Parathyroid adenoma (tissue), 2 donors: Measurements from ENCODE around the gene PKP4.

Experiments
- H2AFZ ChIP-seq: fragments of 300-600 bp; sonication (generic); one replicate; pipeline ENCODE4 v1.7.0; 2017; ENCODE audit warnings: antibody characterized with exemption, mild to moderate bottlenecking
- H3K27ac ChIP-seq: fragments of 300-600 bp; sonication (generic); one replicate; pipeline ENCODE4 v1.7.0; 2017
- H3K27me3 ChIP-seq: fragments of 300-600 bp; sonication (generic); one replicate; pipeline ENCODE4 v1.7.0; 2017; ENCODE audit warnings: low read length; ENCODE audit not compliant: control insufficient read depth, insufficient read depth
- H3K36me3 ChIP-seq: fragments of 300-600 bp; sonication (generic); one replicate; pipeline ENCODE4 v1.7.0; 2017; ENCODE audit warnings: low read length; ENCODE audit not compliant: control insufficient read depth, insufficient read depth
- H3K4me1 ChIP-seq: fragments of 300-600 bp; sonication (generic); one replicate; pipeline ENCODE4 v1.7.0; 2017; ENCODE audit warnings: control low read depth
- H3K4me2 ChIP-seq: fragments of 300-600 bp; sonication (generic); one replicate; pipeline ENCODE4 v1.7.0; 2017; ENCODE audit warnings: low read length
- H3K4me3 ChIP-seq: fragments of 300-600 bp; sonication (generic); one replicate; pipeline ENCODE4 v1.7.0; 2017; ENCODE audit warnings: low read depth, low read length
- H3K79me2 ChIP-seq: fragments of 300-600 bp; sonication (generic); one replicate; pipeline ENCODE4 v1.7.0; 2017; ENCODE audit warnings: control low read depth
- H3K9ac ChIP-seq: fragments of 300-600 bp; sonication (generic); one replicate; pipeline ENCODE4 v1.7.0; 2017; ENCODE audit warnings: mild to moderate bottlenecking
- H3K9me3 ChIP-seq: fragments of 300-600 bp; sonication (generic); one replicate; pipeline ENCODE4 v1.7.0; 2017; ENCODE audit warnings: low read length; ENCODE audit not compliant: control insufficient read depth
- CTCF ChIP-seq: fragments of 300-600 bp; sonication (generic); IDR thresholded peaks from one replicate; pipeline ENCODE4 v1.7.0; 2017; ENCODE audit warnings: antibody characterized with exemption, mild to moderate bottlenecking
- donor health status: primary hyperparathyroidism.

The PKP4 gene

GRCh38 chr2:158722266-158723105 lies 265.7 kb downstream of the PKP4 start:
- H3K27ac ChIP-seq = no peak overlapping the region
- no peaks in the 10 kb centered on the region for H3K9me3 ChIP-seq
- H3K9ac ChIP-seq = no peak overlapping the region
- H3K79me2 ChIP-seq = no peaks in the 10 kb centered on the region
- no peaks in the 10 kb centered on the region for H3K27me3 ChIP-seq
- H3K4me1 ChIP-seq = no peaks in the 10 kb centered on the region
- no peaks in the 10 kb centered on the region for H3K36me3 ChIP-seq
- no peak overlapping the region for H3K4me3 ChIP-seq
- TF ChIP-seq CTCF = no peak
- no peak overlapping the region for H3K4me2 ChIP-seq
- H2AFZ ChIP-seq = no peak overlapping the region

GRCh38 chr2:158723181-158723838 lies 266.6 kb downstream of the PKP4 start:
- Histone ChIP-seq H3K27me3 (no peaks in the 10 kb centered on the region), H3K36me3 (no peaks in the 10 kb centered on the region), H3K4me2 (no peak overlapping the region), H3K79me2 (no peaks in the 10 kb centered on the region), H3K9me3 (no peaks in the 10 kb centered on the region), H3K4me3 (no peak overlapping the region), H2AFZ (no peak overlapping the region), H3K9ac (no peak overlapping the region), H3K4me1 (no peaks in the 10 kb centered on the region), H3K27ac (no peak overlapping the region)
- no peak for TF ChIP-seq CTCF

GRCh38 chr2:158723921-158724802 lies 267.4 kb downstream of the PKP4 start:
- no peak overlapping the region for H3K4me3 ChIP-seq
- TF ChIP-seq CTCF = no peak

GRCh38 chr2:158724803-158725381 lies 268.1 kb downstream of the PKP4 start:
- Histone ChIP-seq H3K4me2 (no peak overlapping the region), H2AFZ (no peak overlapping the region), H3K4me1 (no peaks in the 10 kb centered on the region), H3K9me3 (no peaks in the 10 kb centered on the region), H3K79me2 (no peaks in the 10 kb centered on the region), H3K27me3 (no peaks in the 10 kb centered on the region), H3K4me3 (no peak overlapping the region), H3K27ac (no peak overlapping the region), H3K9ac (no peak overlapping the region), H3K36me3 (no peaks in the 10 kb centered on the region)
- TF ChIP-seq CTCF = no peak

More at GRCh38 chr2:158723921-158724802, 267.4 kb downstream of the PKP4 start:
- H3K4me2 ChIP-seq = no peak overlapping the region
- H3K36me3 ChIP-seq = no peaks in the 10 kb centered on the region
- no peaks in the 10 kb centered on the region for H3K4me1 ChIP-seq
- H3K9me3 ChIP-seq = no peaks in the 10 kb centered on the region
- H2AFZ ChIP-seq = no peak overlapping the region
- H3K79me2 ChIP-seq = no peaks in the 10 kb centered on the region
- H3K27ac ChIP-seq = no peak overlapping the region
- H3K27me3 ChIP-seq = no peaks in the 10 kb centered on the region
- H3K9ac ChIP-seq = no peak overlapping the region
